Measurements from ENCODE around the gene ZNF362. TPM values are rescaled to one million over a fixed set of nuclear protein-coding genes. Genes with fewer than 3 reads are reported as not detected.

ZNF362 gene
- total and polyA plus RNA-seq, 2 experiments from 2014 or later: 11.0 to 12.9 TPM

- H3K27ac ChIP-seq (ENCODE audit: low read depth): no peak overlapping the region
- H3K4me3 ChIP-seq: no peak overlapping the region
- H3F3A ChIP-seq (replicated peaks; ENCODE audit: low read depth): no peaks in the 10 kb centered on the region
- H3K4me1 ChIP-seq (ENCODE audit: insufficient read depth): peaks cover 10% of the 10 kb centered on the region
- H2AFZ ChIP-seq: no peak overlapping the region
- ATAC-seq: peak; percentile 52
- Mint-ChIP-seq H3K4me3 (no peak overlapping the region), H3K27me3 (ENCODE audit: insufficient read depth, low read depth, poor library complexity) (peaks cover 10% of the 10 kb centered on the region), H3K27ac (no peak overlapping the region; the same call in 1 of the 2 replicates), H3K9me3 (no peaks in the 10 kb centered on the region), H3K4me1 (peaks cover 40% of the 10 kb centered on the region), H3K36me3 (ENCODE audit: low read depth) (peaks cover 18% of the 10 kb centered on the region)
- H3K36me3 ChIP-seq (ENCODE audit: insufficient read depth): no peaks in the 10 kb centered on the region
- TF ChIP-seq CTCF (conservative IDR thresholded peaks at IDR 0.05; ENCODE audit: low read depth in 2 of 2): peak in 1 of 2 experiments; percentile 13; a peak in 1 of 4 replicates
- TF ChIP-seq ZNF114 (CRISPR knock-in tag; IDR thresholded peaks at IDR 0.05): no peak
- H3K9me2 ChIP-seq (ENCODE audit: insufficient read depth): no peaks in the 10 kb centered on the region
- DNase-seq (ENCODE audit: low spot score): peak; percentile 16
- no peaks in the 10 kb centered on the region for H3K27me3 ChIP-seq (ENCODE audit: insufficient read depth)
- peaks cover 3% of the 10 kb centered on the region for H4K20me1 ChIP-seq (replicated peaks; ENCODE audit: insufficient read depth)
- H3K79me2 ChIP-seq (replicated peaks; ENCODE audit: insufficient read depth): 0 out of 2 replicates have a peak, but pooled peaks cover 9% of the 10 kb centered on the region
- H3K4me2 ChIP-seq: peak overlapping the region; percentile 62; the same call in 1 of the 2 replicates
Observed at GRCh38 chr1:33274446-33274845, 18.2 kb downstream of the ZNF362 start.

- H2AFZ ChIP-seq: no peak overlapping the region
- no peak overlapping the region for H3K4me3 ChIP-seq
- H3K27me3 ChIP-seq (ENCODE audit: insufficient read depth): no peaks in the 10 kb centered on the region
- H3K36me3 Mint-ChIP-seq (ENCODE audit: low read depth): peaks cover 21% of the 10 kb centered on the region
- H3K9me3 Mint-ChIP-seq: no peaks in the 10 kb centered on the region
- no peak for DNase-seq (ENCODE audit: low spot score)
- no peak for TF ChIP-seq REST (IDR thresholded peaks at IDR 0.05; ENCODE audit: unreplicated experiment)
- no peak for TF ChIP-seq EZH2phosphoT487 (IDR thresholded peaks at IDR 0.05; ENCODE audit: unreplicated experiment)
- no peak for TF ChIP-seq JUNB (IDR thresholded peaks at IDR 0.05; ENCODE audit: unreplicated experiment)
- no peak for TF ChIP-seq ZNF331 (CRISPR knock-in tag; IDR thresholded peaks at IDR 0.05; ENCODE audit: low read depth)
- H3K4me2 ChIP-seq: no peak overlapping the region
- H3F3A ChIP-seq (replicated peaks; ENCODE audit: low read depth): no peaks in the 10 kb centered on the region
- H3K79me2 ChIP-seq (replicated peaks; ENCODE audit: insufficient read depth): 0 out of 2 replicates have a peak, but pooled peaks cover 5% of the 10 kb centered on the region
- H3K4me1 Mint-ChIP-seq: peaks cover 40% of the 10 kb centered on the region
- peaks cover 4% of the 10 kb centered on the region for H4K20me1 ChIP-seq (replicated peaks; ENCODE audit: insufficient read depth)
- H3K27me3 Mint-ChIP-seq (ENCODE audit: insufficient read depth, low read depth, poor library complexity): peaks cover 10% of the 10 kb centered on the region
- H3K27ac ChIP-seq (ENCODE audit: low read depth): no peak overlapping the region
- H3K36me3 ChIP-seq (ENCODE audit: insufficient read depth): no peaks in the 10 kb centered on the region
- no peak overlapping the region for H3K4me3 Mint-ChIP-seq
- H3K9me2 ChIP-seq (ENCODE audit: insufficient read depth): no peaks in the 10 kb centered on the region
- peaks cover 10% of the 10 kb centered on the region for H3K4me1 ChIP-seq (ENCODE audit: insufficient read depth)
- no peak for ATAC-seq
- H3K27ac Mint-ChIP-seq: no peak overlapping the region
Observed at GRCh38 chr1:33275195-33275594, 18.9 kb downstream of the ZNF362 start.
